HT1080 (cell line): ENCODE measurements around the gene CWF19L2. TPM values are rescaled to one million over a fixed set of nuclear protein-coding genes. Genes with fewer than 3 reads are reported as not detected.

Source experiments
- DNase-seq: peaks from one replicate; pipeline ENCODE4 v3.0.0-alpha.2; 2015; ENCODE audit warnings: low read depth
- total RNA-seq: library from RNA; depleted of rRNA; stranded (reverse); fragments of >200 nt; shearing (Covaris generic); gene quantifications from 2 replicates; pipeline ENCODE4 v1.2.3, GENCODE V29; 2014; rRNA removed

CWF19L2 gene
- total RNA-seq, 1 experiment from 2014 or later = 9.0 TPM

DNA sequence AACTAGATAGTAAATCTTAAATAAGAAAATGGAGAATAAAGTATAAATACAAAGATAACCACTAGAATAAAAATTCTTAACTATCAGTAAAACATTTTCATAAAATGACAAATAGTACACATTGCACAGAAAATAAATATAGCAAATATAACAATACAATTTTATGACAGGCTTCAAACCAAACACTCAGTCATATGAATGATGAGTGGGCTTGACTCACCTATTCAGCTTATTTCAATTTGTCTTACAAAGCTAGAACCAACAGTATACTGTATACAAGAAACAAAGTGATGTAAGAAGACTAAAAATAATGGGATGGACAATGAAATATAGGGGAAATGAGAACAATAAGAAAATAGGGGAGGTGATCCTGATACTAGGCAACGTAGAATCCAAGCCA lies 141.2 kb downstream of the CWF19L2 start:
- DNase-seq = no peak

DNA sequence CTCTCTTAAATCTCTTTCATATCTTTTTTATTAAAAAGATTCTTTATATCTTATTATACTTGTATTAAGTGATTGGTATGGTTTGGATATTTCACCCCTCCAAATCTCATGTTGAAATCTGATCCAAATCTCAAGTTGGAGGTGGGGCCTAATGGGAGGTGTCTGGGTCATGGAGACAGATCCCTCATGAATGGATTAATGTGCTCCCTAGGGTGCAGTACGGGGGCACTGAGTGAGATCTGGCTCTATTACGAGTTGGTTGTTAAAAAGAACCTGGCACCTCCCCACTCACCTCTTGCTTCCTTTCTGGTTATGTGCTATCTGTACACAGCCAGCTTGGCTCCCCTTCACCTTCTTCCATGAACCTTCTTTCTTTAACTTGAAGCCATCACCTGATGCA lies 149.6 kb downstream of the CWF19L2 start:
- no peak for DNase-seq

DNA sequence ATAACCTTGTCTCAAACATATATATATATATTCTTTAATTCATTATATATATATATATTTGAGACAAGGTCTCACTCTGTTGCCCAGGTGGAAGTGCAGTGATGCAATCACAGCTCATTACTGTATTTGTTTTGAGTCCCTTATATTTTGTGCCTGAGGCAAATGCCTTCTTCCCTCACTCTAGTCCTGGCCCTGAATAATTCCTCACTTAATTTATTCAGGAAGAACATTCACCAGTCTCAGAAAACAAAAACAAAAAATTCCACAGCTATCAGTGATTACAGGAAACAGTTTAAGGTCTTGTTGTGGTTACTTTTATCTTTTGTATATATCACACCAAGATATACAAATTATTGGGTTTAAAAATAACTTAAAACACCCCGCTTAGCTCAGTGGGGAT lies 155.7 kb downstream of the CWF19L2 start:
- no peak for DNase-seq

DNA sequence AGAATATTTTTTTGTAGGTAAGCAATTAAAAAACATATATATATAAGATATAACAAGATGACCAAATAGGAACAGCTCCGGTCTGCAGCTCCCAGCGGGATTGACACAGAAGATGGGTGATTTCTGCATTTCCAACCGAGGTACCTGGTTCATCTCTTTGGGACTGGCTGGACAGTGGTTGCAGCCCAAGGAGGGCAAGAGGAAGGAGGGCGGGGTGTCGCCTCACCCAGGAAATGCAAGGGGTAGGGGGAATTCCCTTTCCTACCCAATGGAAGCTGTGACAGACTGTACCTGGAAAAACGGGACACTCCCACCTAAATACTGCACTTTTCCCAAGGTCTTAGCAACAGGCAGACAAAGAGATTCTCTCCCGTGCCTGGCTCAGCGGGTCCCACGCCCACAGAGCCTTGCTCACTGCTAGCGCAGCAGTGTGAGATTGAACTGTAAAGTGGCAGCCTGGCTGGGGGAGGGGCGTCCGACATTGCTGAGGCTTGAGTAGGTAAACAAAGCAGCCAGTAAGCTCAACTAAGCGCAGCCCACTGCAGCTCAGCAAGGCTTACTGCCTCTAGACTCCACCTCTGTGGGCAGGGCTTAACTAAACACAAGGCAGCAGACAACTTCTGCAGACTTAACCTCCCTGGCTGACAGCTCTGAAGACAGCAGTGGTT lies 163.8 kb downstream of the CWF19L2 start:
- no peak for DNase-seq

DNA sequence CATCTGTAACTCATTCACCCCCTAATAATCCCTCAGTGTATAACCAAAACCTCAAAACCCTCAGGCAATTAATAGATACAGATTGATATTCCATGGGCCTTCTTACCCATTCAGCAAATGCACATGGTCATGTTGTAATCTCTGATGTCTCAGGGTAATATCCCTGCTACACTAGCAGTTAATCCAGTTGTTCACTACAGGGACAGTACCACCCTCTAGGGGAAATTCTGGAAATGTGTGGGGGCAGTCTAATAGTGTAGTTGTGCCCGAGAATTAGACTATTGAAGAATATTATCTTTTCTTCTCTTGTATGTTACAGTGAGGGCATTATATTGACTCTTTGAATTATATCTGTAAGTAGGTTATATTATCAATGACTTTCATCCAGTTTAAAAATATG lies 175.4 kb downstream of the CWF19L2 start:
- DNase-seq = no peak

Other genes starting within 250 kb of the CWF19L2 start
- gene ALKBH8, start 107.9 kb upstream of the CWF19L2 start, total RNA-seq = 14.2 and 16.0 TPM in 2 replicates
- 2.3 and 3.4 TPM in 2 replicates for gene ELMOD1, start 133.3 kb upstream of the CWF19L2 start, total RNA-seq